HCT116 (cell line): ENCODE results near the gene AMT. TPM values are rescaled to one million over a fixed set of nuclear protein-coding genes. Genes with fewer than 3 reads are reported as not detected.
A peak's percentile ranks its signal among the peaks of the same experiment; 100 is the strongest.

Experiments
- ATAC-seq: fragments of 200-7000 bp; cut with Tn5 transposase; 2 replicates; pipeline ENCODE4 v1.9.1; 2020; ENCODE audit warnings: mild to moderate bottlenecking, moderate library complexity
- BruUV-seq: library from RNA; stranded (reverse); fragments of 400-500 nt; replicated peaks from 2 replicates; lab custom pipeline; 2021; lab: Mats Ljungman, UMichigan
- CTCF ChIA-PET: fragments of 300-600 bp; sonication (Branson Sonifier 250); formaldehyde crosslinking; loops from one replicate; lab custom pipeline; 2021; ENCODE audit warnings: antibody characterized with exemption; lab: Charles Lee
- POLR2A ChIA-PET: fragments of 300-600, 350-600 bp; sonication (Branson Sonifier 250); formaldehyde crosslinking; loops from one replicate; lab custom pipeline; 2021; ENCODE audit warnings: antibody characterized with exemption; lab: Charles Lee
- RAD21 ChIA-PET, 2 experiments: fragments of 300-600 bp; sonication (Branson Sonifier 250); formaldehyde crosslinking; loops; one replicate each; lab custom pipeline; 2023; ENCODE audit warnings: low total read pairs in 2 of 2; ENCODE audit not compliant: uncharacterized antibody in 2 of 2, unreplicated experiment in 2 of 2, low non-redundant PET in 1 of 2; lab: Charles Lee
- DNase-seq: peaks from one replicate; pipeline ENCODE4 v3.0.0-alpha.2; 2010; ENCODE audit warnings: low read depth, low spot score
- H2AFZ ChIP-seq: fragments of 200-600 bp; shearing (Covaris generic), sonication (generic); 2 replicates; pipeline ENCODE4 v1.6.1; 2017; ENCODE audit warnings: low read depth, mixed run types, mixed read lengths, antibody characterized with exemption, low read length; ENCODE audit not compliant: poor library complexity, severe bottlenecking
- H3K27ac ChIP-seq: 2 replicates; pipeline ENCODE4 v1.5.1; 2012; ENCODE audit warnings: low read depth, low read length
- H3K27me3 ChIP-seq: fragments of 200-600 bp; sonication (generic); 2 replicates; pipeline ENCODE4 v1.6.1; 2016; ENCODE audit warnings: mixed run types, low read length, mixed read lengths; ENCODE audit not compliant: insufficient read depth
- H3K36me3 ChIP-seq, 2 experiments: fragments of 200-500 bp in 1 of 2; fragments of 200-600 bp in 1 of 2; sonication (Bioruptor generic) in 1 of 2; sonication (generic) in 1 of 2; 2 replicates each; pipeline versions ENCODE4 v1.5.1 to v1.6.1; 2014 to 2016; ENCODE audit warnings: low read length in 2 of 2, inconsistent platforms in 1 of 2, mixed read lengths in 1 of 2, mixed run types in 1 of 2; ENCODE audit not compliant: insufficient read depth in 2 of 2, control insufficient read depth in 1 of 2
- H3K4me1 ChIP-seq, 2 experiments: fragments of 200-600 bp in 1 of 2; sonication (generic) in 1 of 2; 2 replicates each; pipeline versions ENCODE4 v1.5.1 to v1.6.1; 2012 to 2017; ENCODE audit warnings: low read length in 2 of 2, inconsistent platforms in 1 of 2, mild to moderate bottlenecking in 1 of 2, mixed read lengths in 1 of 2, mixed run types in 1 of 2, moderate library complexity in 1 of 2; ENCODE audit not compliant: insufficient read depth in 2 of 2, control insufficient read depth in 1 of 2
- H3K4me2 ChIP-seq: fragments of 200-600 bp; sonication (generic); 2 replicates; pipeline ENCODE4 v1.6.1; 2017; ENCODE audit warnings: mixed run types, low read length, mixed read lengths
- H3K4me3 ChIP-seq, 2 experiments: fragments of 200-600 bp in 1 of 2; sonication (generic) in 1 of 2; replicated peaks in 1 of 2; 2 replicates each; pipeline ENCODE4 v1.5.1; 2011 to 2016; ENCODE audit warnings: low read length in 2 of 2, control low read depth in 1 of 2, low read depth in 1 of 2, mild to moderate bottlenecking in 1 of 2, mixed read lengths in 1 of 2, mixed run types in 1 of 2
- H3K79me2 ChIP-seq: fragments of 200-600 bp; sonication (generic); 2 replicates; pipeline ENCODE4 v1.6.1; 2017; ENCODE audit warnings: mild to moderate bottlenecking, mixed run types, low read length, moderate library complexity, mixed read lengths; ENCODE audit not compliant: insufficient read depth
- H3K9ac ChIP-seq: fragments of 200-600 bp; sonication (generic); 2 replicates; pipeline ENCODE4 v1.6.1; 2016; ENCODE audit warnings: low read length, mixed read lengths
- H3K9me2 ChIP-seq: fragments of 200-600 bp; sonication (generic), shearing (Covaris generic); 2 replicates; pipeline ENCODE4 v1.6.1; 2017; ENCODE audit warnings: mixed run types, mild to moderate bottlenecking, moderate library complexity; ENCODE audit not compliant: insufficient read depth
- H3K9me3 ChIP-seq, 2 experiments: fragments of 200-500 bp in 1 of 2; fragments of 200-600 bp in 1 of 2; sonication (Bioruptor generic) in 1 of 2; sonication (generic) in 1 of 2; 2 replicates each; pipeline ENCODE4 v1.6.1; 2014 to 2017; ENCODE audit warnings: low read length in 2 of 2, mixed read lengths in 2 of 2, inconsistent platforms in 1 of 2, low read depth in 1 of 2, mild to moderate bottlenecking in 1 of 2, mixed run types in 1 of 2, moderate library complexity in 1 of 2; ENCODE audit not compliant: control insufficient read depth in 1 of 2, insufficient read depth in 1 of 2
- H4K20me1 ChIP-seq: fragments of 200-600 bp; sonication (generic), shearing (Covaris generic); 2 replicates; pipeline ENCODE4 v1.6.1; 2017; ENCODE audit warnings: mixed run types, mild to moderate bottlenecking, moderate library complexity; ENCODE audit not compliant: insufficient read depth
- ATF3 ChIP-seq: IDR thresholded peaks from 2 replicates; pipeline ENCODE4 v1.6.1; 2012
- CTCF ChIP-seq, 3 experiments: fragments of 200-600 bp in 1 of 3; sonication (generic) in 1 of 3; IDR thresholded peaks in 2 of 3; conservative IDR thresholded peaks in 1 of 3; 2 replicates each; pipeline ENCODE4 v1.5.1; 2012 to 2017; ENCODE audit warnings: low read depth in 2 of 3, low read length in 2 of 3, antibody characterized with exemption in 1 of 3, borderline replicate concordance in 1 of 3, control low read depth in 1 of 3, mild to moderate bottlenecking in 1 of 3, mixed read lengths in 1 of 3, mixed run types in 1 of 3, moderate library complexity in 1 of 3; ENCODE audit not compliant: insufficient read depth in 1 of 3
- EGR1 ChIP-seq: IDR thresholded peaks from 2 replicates; pipeline ENCODE4 v1.6.1; 2012; ENCODE audit warnings: low read depth
- ELF1 ChIP-seq: IDR thresholded peaks from 2 replicates; pipeline ENCODE4 v1.6.1; 2012; ENCODE audit warnings: low read depth, borderline replicate concordance
- EZH2phosphoT487 ChIP-seq: fragments of 200-600 bp; IDR thresholded peaks from 2 replicates; pipeline ENCODE4 v1.6.1; 2018; ENCODE audit warnings: antibody characterized with exemption, borderline replicate concordance
- JUND ChIP-seq: IDR thresholded peaks from 2 replicates; pipeline ENCODE4 v1.6.1; 2012
- MAX ChIP-seq: IDR thresholded peaks from 2 replicates; pipeline ENCODE4 v1.6.1; 2012
- REST ChIP-seq: IDR thresholded peaks from 2 replicates; pipeline ENCODE4 v1.6.1; 2012; ENCODE audit warnings: low read depth
- SP1 ChIP-seq: IDR thresholded peaks from 2 replicates; pipeline ENCODE4 v1.6.1; 2012; ENCODE audit warnings: low read depth
- ZFX ChIP-seq: fragments of 450-650 bp; IDR thresholded peaks from 2 replicates; pipeline ENCODE4 v1.6.1; 2017
- ZNF274 ChIP-seq: fragments of 200-500 bp; sonication (Bioruptor generic); IDR thresholded peaks from 2 replicates; pipeline ENCODE4 v1.6.1; 2014; ENCODE audit warnings: mild to moderate bottlenecking, low read depth, low read length, inconsistent platforms
- intact Hi-C: fragments of 100-400 bp; cut with micrococcal nuclease; formaldehyde crosslinking; loops from 2 replicates; pipeline ENCODE4 v1.10.0; 2022
- total RNA-seq: library from RNA; stranded (reverse); gene quantifications from one replicate; pipeline ENCODE4 v1.2.1, GENCODE V29; 2021; ENCODE audit not compliant: unreplicated experiment

Gene AMT
- total RNA-seq, 1 experiment from 2014 or later: 4.8 TPM

GRCh38 chr3:49410066-49410845, 12.0 kb downstream of the AMT start:
- Histone ChIP-seq H2AFZ (no peak overlapping the region), H3K9me2 (no peaks in the 10 kb centered on the region), H3K4me3 (peak overlapping the region; percentile 76 to 95), H3K27ac (peak overlapping the region; percentile 95; the same call in 1 of the 2 replicates), H4K20me1 (peaks cover 37% of the 10 kb centered on the region; the same call in 1 of the 2 replicates), H3K9me3 (no peaks in the 10 kb centered on the region), H3K4me1 (peaks cover 39 to 57% of the 10 kb centered on the region in 2 experiments; a peak in 3 of 4 replicates), H3K79me2 (peaks cover 82% of the 10 kb centered on the region), H3K36me3 (peaks cover 0 to 5% of the 10 kb centered on the region in 2 experiments; a peak in 1 of 4 replicates), H3K27me3 (no peaks in the 10 kb centered on the region), H3K4me2 (peak overlapping the region; percentile 88), H3K9ac (peak overlapping the region; percentile 98)
- ChIA-PET RAD21 (no interaction called here), POLR2A (no interaction called here), CTCF (no interaction called here)
- intact Hi-C loops: no loop called here
- ATAC-seq (no peak), DNase-seq (no peak)
- no peak for TF ChIP-seq EGR1
- no peak for TF ChIP-seq ZNF274
- TF ChIP-seq JUND: no peak
- no peak for TF ChIP-seq ELF1
- no peak for TF ChIP-seq EZH2phosphoT487
- BruUV-seq: TSS peak; percentile 74

- intact Hi-C loops: no loop called here
- Histone ChIP-seq H3K4me3 (no peak overlapping the region), H3K36me3 (no peaks in the 10 kb centered on the region; a peak in 1 of 4 replicates), H3K9ac (no peak overlapping the region), H3K27ac (no peak overlapping the region), H3K9me3 (no peaks in the 10 kb centered on the region), H3K4me2 (no peak overlapping the region), H2AFZ (no peak overlapping the region), H3K79me2 (peaks cover 100% of the 10 kb centered on the region), H3K4me1 (peaks cover 30 to 45% of the 10 kb centered on the region in 2 experiments; a peak in 3 of 4 replicates), H4K20me1 (peaks cover 49% of the 10 kb centered on the region; the same call in 1 of the 2 replicates), H3K27me3 (no peaks in the 10 kb centered on the region), H3K9me2 (no peaks in the 10 kb centered on the region)
- ChIA-PET POLR2A (no interaction called here), CTCF (no interaction called here), RAD21 (no interaction called here)
- no peak for DNase-seq
- no peak for ATAC-seq
- BruUV-seq: no TSS peak
- TF ChIP-seq REST (no peak), ZFX (no peak), CTCF (IDR thresholded peaks at IDR 0.05 in 2 of 3, conservative IDR thresholded peaks at IDR 0.05 in 1 of 3; ENCODE audit: borderline replicate concordance in 1 of 3, insufficient read depth in 1 of 3, low read depth in 2 of 3, low read length in 2 of 3) (no peak), MAX (no peak), SP1 (no peak), ATF3 (no peak)
Measured at GRCh38 chr3:49406571-49407565, 15.4 kb downstream of the AMT start.
